ENCODE data around the gene SPDEF.

GRCh38 chr6:34528996-34529664 is 27.0 kb downstream of the SPDEF start:
- no peak for TF ChIP-seq POLR2A (IDR thresholded peaks at IDR 0.05; ENCODE audit: low read depth, low read length)
- TF ChIP-seq POLR2AphosphoS5 (IDR thresholded peaks at IDR 0.05; ENCODE audit: low read depth, low read length), result no peak
- no peak for TF ChIP-seq TAF1 (IDR thresholded peaks at IDR 0.05; ENCODE audit: low read depth, low read length)
- TF ChIP-seq PAX5 (IDR thresholded peaks at IDR 0.05; ENCODE audit: insufficient read depth, low read length, severe bottlenecking), result no peak
- no peak for TF ChIP-seq SPI1 (IDR thresholded peaks at IDR 0.05; ENCODE audit: low read depth, low read length)

Data from GM12891 (cell line).